OCI-LY1 (cell line): ENCODE data around the gene TRPV4.

Experiments used
- H2AFZ ChIP-seq: fragments of 200-600 bp; sonication (generic), shearing (Covaris generic); 2 replicates; pipeline ENCODE4 v1.6.0; 2014; ENCODE audit warnings: antibody characterized with exemption, mild to moderate bottlenecking, low read length
- H3F3A ChIP-seq: fragments of 200-600 bp; sonication (generic), shearing (Covaris generic); 2 replicates; pipeline ENCODE4 v1.6.0; 2014; ENCODE audit warnings: mild to moderate bottlenecking, antibody characterized with exemption, low read length, moderate library complexity; ENCODE audit not compliant: insufficient read depth
- H3K27ac ChIP-seq: fragments of 200-600 bp; sonication (generic); 2 replicates; pipeline ENCODE4 v1.5.1; 2014; ENCODE audit warnings: low read length, mixed run types, mild to moderate bottlenecking, low read depth; ENCODE audit not compliant: poor library complexity, severe bottlenecking
- H3K27me3 ChIP-seq: fragments of 200-600 bp; sonication (generic); 2 replicates; pipeline ENCODE4 v1.6.0; 2014; ENCODE audit warnings: antibody characterized with exemption, mild to moderate bottlenecking, low read length, moderate library complexity; ENCODE audit not compliant: insufficient read depth
- H3K36me3 ChIP-seq: fragments of 200-600 bp; sonication (generic); 2 replicates; pipeline ENCODE4 v1.6.1; 2014; ENCODE audit warnings: mild to moderate bottlenecking, antibody characterized with exemption, low read length, moderate library complexity, mixed read lengths; ENCODE audit not compliant: insufficient read depth
- H3K4me1 ChIP-seq: fragments of 200-600 bp; sonication (generic); 2 replicates; pipeline ENCODE4 v1.5.1; 2014; ENCODE audit warnings: mild to moderate bottlenecking, low read length, moderate library complexity; ENCODE audit not compliant: insufficient read depth, severe bottlenecking
- H3K4me2 ChIP-seq: fragments of 200-600 bp; sonication (generic), shearing (Covaris generic); 2 replicates; pipeline ENCODE4 v1.6.1; 2014; ENCODE audit warnings: low read length
- H3K4me3 ChIP-seq: fragments of 200-600 bp; sonication (generic); 2 replicates; pipeline ENCODE4 v1.5.1; 2014; ENCODE audit warnings: low read length, low read depth, mild to moderate bottlenecking, mixed read lengths; ENCODE audit not compliant: poor library complexity, severe bottlenecking
- H3K79me2 ChIP-seq: fragments of 200-600 bp; shearing (Covaris generic); 2 replicates; pipeline ENCODE4 v1.6.1; 2016; ENCODE audit warnings: mixed run types, low read length, mixed read lengths; ENCODE audit not compliant: insufficient read depth
- H3K9ac ChIP-seq: fragments of 200-600 bp; sonication (generic), shearing (Covaris generic); 2 replicates; pipeline ENCODE4 v1.6.1; 2014; ENCODE audit warnings: mild to moderate bottlenecking, low read length, mixed read lengths
- H3K9me2 ChIP-seq: fragments of 200-600 bp; sonication (generic), shearing (Covaris generic); 2 replicates; pipeline ENCODE4 v1.6.1; 2014; ENCODE audit warnings: low read depth, mild to moderate bottlenecking, low read length, mixed read lengths
- H3K9me3 ChIP-seq: fragments of 200-600 bp; shearing (Covaris generic); 2 replicates; pipeline ENCODE4 v1.6.1; 2014; ENCODE audit warnings: low read length, mixed read lengths
- H4K20me1 ChIP-seq: fragments of 200-600 bp; sonication (generic), shearing (Covaris generic); 2 replicates; pipeline ENCODE4 v1.6.0; 2016; ENCODE audit warnings: mild to moderate bottlenecking, low read length; ENCODE audit not compliant: insufficient read depth
- EZH2 ChIP-seq: fragments of 200-600 bp; sonication (generic), shearing (Covaris generic); IDR thresholded peaks from 2 replicates; pipeline ENCODE4 v1.8.0; 2017; ENCODE audit warnings: borderline replicate concordance, mixed run types, mild to moderate bottlenecking, antibody characterized with exemption, low read length, moderate library complexity, mixed read lengths
- TF ChIP-seq, protein P1 (sequence below): fragments of 200-600 bp; sonication (generic), shearing (Covaris generic); IDR thresholded peaks from 2 replicates; pipeline ENCODE4 v1.5.1; 2017; ENCODE audit warnings: mild to moderate bottlenecking, antibody characterized with exemption, low read length, moderate library complexity, mixed read lengths

Gene TRPV4

DNA sequence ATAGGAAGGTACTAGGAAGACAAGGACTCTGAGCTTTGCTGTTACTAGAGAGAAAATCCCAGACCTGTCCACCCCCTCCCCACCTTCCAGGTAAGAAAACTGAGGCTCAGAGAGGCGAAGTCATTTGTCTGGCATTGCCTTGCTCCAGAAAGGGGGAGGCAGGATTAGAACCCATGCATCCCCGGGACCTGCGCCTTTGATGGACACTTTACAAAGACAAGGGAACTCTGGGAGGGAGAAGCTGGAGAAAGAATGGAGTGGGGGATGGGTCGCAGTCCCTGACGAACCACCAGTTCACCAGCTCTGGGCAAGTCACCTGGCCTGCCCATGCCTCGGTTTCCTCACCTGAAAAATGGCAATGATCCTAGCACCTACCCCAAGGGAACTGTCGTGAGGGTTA lies 10.8 kb downstream of the TRPV4 start:
- no peak for TF ChIP-seq EZH2
- TF ChIP-seq, protein P1, sequence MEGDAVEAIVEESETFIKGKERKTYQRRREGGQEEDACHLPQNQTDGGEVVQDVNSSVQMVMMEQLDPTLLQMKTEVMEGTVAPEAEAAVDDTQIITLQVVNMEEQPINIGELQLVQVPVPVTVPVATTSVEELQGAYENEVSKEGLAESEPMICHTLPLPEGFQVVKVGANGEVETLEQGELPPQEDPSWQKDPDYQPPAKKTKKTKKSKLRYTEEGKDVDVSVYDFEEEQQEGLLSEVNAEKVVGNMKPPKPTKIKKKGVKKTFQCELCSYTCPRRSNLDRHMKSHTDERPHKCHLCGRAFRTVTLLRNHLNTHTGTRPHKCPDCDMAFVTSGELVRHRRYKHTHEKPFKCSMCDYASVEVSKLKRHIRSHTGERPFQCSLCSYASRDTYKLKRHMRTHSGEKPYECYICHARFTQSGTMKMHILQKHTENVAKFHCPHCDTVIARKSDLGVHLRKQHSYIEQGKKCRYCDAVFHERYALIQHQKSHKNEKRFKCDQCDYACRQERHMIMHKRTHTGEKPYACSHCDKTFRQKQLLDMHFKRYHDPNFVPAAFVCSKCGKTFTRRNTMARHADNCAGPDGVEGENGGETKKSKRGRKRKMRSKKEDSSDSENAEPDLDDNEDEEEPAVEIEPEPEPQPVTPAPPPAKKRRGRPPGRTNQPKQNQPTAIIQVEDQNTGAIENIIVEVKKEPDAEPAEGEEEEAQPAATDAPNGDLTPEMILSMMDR = no peak

DNA sequence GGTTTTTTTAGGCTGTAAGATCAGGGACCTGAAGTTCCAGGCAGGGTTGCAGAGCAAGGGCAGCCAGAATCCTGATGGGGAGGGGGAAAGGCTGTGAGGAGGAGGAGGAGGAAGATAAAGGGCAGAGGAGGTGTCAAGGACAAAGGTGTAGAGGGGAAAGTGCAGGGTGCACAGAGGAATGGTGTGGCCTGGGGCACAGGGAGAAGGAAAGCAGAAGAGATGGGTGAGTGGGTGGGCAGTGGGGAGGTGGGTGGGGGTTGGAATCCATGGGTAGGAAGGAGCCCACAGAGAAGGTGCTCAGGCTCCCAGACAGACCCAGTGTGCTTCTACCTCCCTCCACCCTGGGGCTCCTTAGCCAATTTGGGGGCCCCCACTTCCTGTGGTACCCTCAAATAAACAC lies 11.2 kb downstream of the TRPV4 start:
- Histone ChIP-seq H3K4me1 (no peaks in the 10 kb centered on the region), H3K27me3 (no peaks in the 10 kb centered on the region), H3K4me3 (no peak overlapping the region), H3F3A (no peaks in the 10 kb centered on the region), H3K9ac (no peak overlapping the region), H3K36me3 (no peaks in the 10 kb centered on the region), H3K9me3 (no peaks in the 10 kb centered on the region), H3K79me2 (no peaks in the 10 kb centered on the region), H3K9me2 (no peaks in the 10 kb centered on the region), H2AFZ (no peak overlapping the region), H4K20me1 (no peaks in the 10 kb centered on the region), H3K27ac (no peak overlapping the region), H3K4me2 (no peak overlapping the region)
- TF ChIP-seq EZH2 = no peak
- TF ChIP-seq, protein P1 = no peak

More for the DNA sequence above, 10.8 kb downstream of the TRPV4 start:
- Histone ChIP-seq H3K9me3 (no peaks in the 10 kb centered on the region), H4K20me1 (no peaks in the 10 kb centered on the region), H3K9me2 (no peaks in the 10 kb centered on the region), H2AFZ (no peak overlapping the region), H3K4me3 (no peak overlapping the region), H3F3A (no peaks in the 10 kb centered on the region), H3K4me2 (no peak overlapping the region), H3K27me3 (no peaks in the 10 kb centered on the region), H3K79me2 (no peaks in the 10 kb centered on the region), H3K27ac (no peak overlapping the region), H3K36me3 (no peaks in the 10 kb centered on the region), H3K9ac (no peak overlapping the region), H3K4me1 (no peaks in the 10 kb centered on the region)

DNA sequence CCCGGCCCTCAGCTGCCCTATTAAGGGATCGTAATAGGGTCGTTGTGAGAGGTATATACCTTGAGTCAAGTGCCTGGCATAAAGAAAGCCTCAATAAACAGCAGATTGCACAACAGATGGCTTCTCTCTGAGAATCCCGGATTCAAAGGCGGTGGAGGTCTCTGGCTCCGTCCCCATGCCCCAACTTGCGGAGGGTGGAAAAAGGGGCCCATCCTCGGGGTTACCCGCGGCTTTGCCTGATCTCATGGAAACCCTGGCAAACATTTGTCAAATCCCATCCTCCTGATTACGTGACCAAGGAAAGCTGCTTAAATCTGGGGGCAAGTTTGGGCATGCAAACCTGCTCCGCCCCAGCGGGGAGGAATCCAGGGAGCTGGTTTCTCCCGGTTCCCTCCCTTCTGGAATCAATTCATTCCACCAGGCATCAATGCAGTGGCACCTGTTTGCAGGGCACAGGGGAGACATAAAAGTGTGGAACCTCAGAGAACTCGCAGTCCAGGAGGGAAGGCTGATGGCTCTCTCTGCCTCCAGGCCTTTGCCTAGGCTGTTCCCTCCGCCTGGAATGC lies 12.3 kb downstream of the TRPV4 start:
- no peaks in the 10 kb centered on the region for H3K4me1 ChIP-seq
- H3K4me2 ChIP-seq = no peak overlapping the region
- H3K9me3 ChIP-seq = no peaks in the 10 kb centered on the region
- H3K9ac ChIP-seq = no peak overlapping the region
- no peaks in the 10 kb centered on the region for H3K27me3 ChIP-seq
- no peaks in the 10 kb centered on the region for H3K36me3 ChIP-seq
- H4K20me1 ChIP-seq = no peaks in the 10 kb centered on the region
- H3K79me2 ChIP-seq = no peaks in the 10 kb centered on the region
- no peak overlapping the region for H3K4me3 ChIP-seq
- H2AFZ ChIP-seq = no peak overlapping the region
- no peaks in the 10 kb centered on the region for H3F3A ChIP-seq
- no peak overlapping the region for H3K27ac ChIP-seq
- no peak for TF ChIP-seq EZH2
- TF ChIP-seq, protein P1 = no peak
- H3K9me2 ChIP-seq = no peaks in the 10 kb centered on the region
